OCI-LY3 (cell line): ENCODE data around the gene CGREF1.

ENCODE experiments used
- EZH2phosphoT487 ChIP-seq: fragments of 200-600 bp; shearing (Covaris generic); IDR thresholded peaks from 2 replicates; pipeline ENCODE4 v1.6.1; 2018; ENCODE audit warnings: antibody characterized with exemption, mixed run types, low read depth
- TF ChIP-seq, protein P1 (sequence below): fragments of 200-600, 300-600 bp; sonication (generic); IDR thresholded peaks from 2 replicates; pipeline ENCODE4 v1.5.1; 2014; ENCODE audit warnings: antibody characterized with exemption, low read length, low read depth

GRCh38 chr2:27148801-27149439 is 30.0 kb upstream of the CGREF1 start, which contains the start of gene TCF23:
- TF ChIP-seq, protein P1, sequence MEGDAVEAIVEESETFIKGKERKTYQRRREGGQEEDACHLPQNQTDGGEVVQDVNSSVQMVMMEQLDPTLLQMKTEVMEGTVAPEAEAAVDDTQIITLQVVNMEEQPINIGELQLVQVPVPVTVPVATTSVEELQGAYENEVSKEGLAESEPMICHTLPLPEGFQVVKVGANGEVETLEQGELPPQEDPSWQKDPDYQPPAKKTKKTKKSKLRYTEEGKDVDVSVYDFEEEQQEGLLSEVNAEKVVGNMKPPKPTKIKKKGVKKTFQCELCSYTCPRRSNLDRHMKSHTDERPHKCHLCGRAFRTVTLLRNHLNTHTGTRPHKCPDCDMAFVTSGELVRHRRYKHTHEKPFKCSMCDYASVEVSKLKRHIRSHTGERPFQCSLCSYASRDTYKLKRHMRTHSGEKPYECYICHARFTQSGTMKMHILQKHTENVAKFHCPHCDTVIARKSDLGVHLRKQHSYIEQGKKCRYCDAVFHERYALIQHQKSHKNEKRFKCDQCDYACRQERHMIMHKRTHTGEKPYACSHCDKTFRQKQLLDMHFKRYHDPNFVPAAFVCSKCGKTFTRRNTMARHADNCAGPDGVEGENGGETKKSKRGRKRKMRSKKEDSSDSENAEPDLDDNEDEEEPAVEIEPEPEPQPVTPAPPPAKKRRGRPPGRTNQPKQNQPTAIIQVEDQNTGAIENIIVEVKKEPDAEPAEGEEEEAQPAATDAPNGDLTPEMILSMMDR: no peak
- no peak for TF ChIP-seq EZH2phosphoT487
